ENCODE results near the gene CD58.

- TF ChIP-seq CTCF (conservative IDR thresholded peaks at IDR 0.05; ENCODE audit: low read depth, low read length) (no peak), EZH2 (IDR thresholded peaks at IDR 0.05; ENCODE audit: borderline replicate concordance, low read depth, low read length, poor library complexity, severe bottlenecking) (no peak)
Observed at GRCh38 chr1:116553386-116554115, 17.3 kb downstream of the CD58 start.

Measured in A673 (cell line).